ENCODE results near the gene SHLD2.
"Not testable (repeated sequence)": the region's sequence is repeated elsewhere in the genome, so short reads cannot be mapped to it uniquely, and the experiment has no call there.

The SHLD2 gene

DNA sequence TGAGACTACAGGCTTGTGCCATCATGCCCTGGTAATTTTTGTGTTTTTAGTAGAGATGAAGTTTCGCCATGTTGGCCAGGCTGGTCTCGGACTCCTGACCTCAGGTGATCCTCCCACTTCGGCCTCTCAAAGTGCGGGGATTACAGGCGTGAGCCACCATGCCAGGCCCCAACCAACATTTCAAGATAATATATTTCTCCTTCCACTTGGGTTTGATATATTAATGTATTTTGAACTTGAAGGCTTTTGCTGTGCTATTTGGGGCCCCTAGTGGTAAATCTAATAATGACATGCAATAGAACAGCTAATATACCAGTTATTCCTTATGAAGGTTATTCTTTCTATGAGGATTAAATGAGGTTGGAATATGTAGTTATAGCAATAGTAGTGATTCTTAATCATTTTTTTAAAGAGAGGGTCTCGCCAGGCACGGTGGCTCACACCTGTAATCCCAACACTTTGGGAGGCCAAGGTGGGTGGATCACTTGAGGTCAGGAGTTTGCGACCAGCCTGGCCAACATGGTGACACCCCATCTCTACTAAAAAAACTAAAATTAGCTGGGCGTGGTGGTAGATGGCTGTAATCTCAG is 54.1 kb downstream of the SHLD2 start:
- DNase-seq: not testable (repeated sequence)

DNA sequence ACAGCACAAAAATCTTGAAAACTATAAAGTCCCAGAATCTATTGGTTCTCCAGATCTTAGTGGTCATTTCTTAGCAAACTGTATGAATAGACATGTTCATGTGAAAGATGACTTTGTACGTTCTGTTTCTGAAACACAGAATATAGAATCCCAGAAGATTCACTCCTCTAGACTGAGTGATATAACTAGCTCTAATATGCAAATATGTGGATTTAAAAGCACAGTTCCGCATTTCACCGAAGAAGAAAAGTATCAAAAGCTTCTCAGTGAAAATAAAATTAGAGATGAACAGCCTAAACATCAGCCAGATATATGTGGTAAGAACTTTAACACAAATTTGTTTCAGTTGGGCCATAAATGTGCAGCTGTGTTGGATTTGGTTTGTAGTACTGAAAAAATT is 56.5 kb downstream of the SHLD2 start:
- not testable (repeated sequence) for DNase-seq

DNA sequence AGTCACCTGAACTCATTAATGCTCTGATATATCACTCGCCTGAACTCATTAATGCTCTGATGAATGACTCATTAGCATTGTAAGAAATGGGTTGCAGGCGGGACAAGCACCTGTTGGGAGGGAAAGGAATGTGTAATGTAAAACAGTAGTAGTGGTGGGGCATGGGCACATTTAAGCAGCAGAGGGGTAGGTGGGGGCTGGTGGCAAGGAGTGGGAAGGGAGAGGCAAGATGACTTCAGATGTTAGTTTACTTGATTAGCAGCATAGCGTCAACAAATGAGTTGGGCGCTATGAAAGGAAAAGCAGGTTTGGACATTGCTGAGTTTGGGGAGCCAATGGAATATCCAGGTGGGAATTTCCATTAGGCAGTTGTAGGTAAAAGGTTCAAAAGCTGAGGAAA is 61.8 kb downstream of the SHLD2 start:
- DNase-seq: not testable (repeated sequence)

- DNase-seq: not testable (repeated sequence)
Measured at GRCh38 chr10:87157821-87158220, 62.8 kb downstream of the SHLD2 start.

GRCh38 chr10:87162703-87163293 is 67.8 kb downstream of the SHLD2 start:
- not testable (repeated sequence) for DNase-seq

DNA sequence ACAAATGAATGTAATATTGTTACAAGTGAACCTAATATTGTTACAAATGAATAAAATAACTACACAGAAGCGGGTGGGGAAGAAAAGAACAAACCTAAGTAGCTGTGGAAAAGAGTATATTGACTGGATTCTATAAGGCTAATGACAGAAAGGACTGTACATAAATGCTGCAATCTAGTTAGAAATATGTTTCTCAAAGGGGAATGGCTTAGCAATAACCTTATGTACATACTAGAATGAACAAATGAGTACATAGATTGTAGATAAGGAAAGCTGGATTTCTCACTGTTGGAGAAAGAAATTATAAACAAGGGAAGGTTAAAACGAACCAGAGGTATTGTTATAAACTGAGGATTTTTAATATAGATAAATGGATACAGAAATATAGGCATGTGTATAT is 68.4 kb downstream of the SHLD2 start:
- not testable (repeated sequence) for DNase-seq

DNA sequence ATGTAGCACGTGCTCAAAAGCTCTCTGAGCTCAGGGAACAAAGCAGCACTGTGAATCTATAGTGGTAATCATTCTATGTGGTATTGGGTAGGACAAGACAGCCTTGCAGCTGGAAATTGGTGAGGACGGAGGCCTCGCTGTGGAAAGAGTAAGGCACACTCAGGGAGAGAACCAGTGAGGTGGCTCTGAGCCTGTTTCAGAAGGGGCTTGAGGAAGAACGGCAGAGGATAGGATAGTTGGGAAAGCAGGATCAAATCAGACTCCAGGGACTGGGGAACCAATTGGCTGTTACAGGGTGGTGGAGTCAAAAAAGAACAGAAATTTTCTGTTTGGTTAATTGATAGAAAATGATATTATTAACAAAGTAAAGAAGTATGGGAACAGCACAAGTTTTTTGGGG is 74.9 kb downstream of the SHLD2 start:
- not testable (repeated sequence) for DNase-seq

GRCh38 chr10:87170705-87171104 is 75.7 kb downstream of the SHLD2 start:
- DNase-seq: not testable (repeated sequence)

DNA sequence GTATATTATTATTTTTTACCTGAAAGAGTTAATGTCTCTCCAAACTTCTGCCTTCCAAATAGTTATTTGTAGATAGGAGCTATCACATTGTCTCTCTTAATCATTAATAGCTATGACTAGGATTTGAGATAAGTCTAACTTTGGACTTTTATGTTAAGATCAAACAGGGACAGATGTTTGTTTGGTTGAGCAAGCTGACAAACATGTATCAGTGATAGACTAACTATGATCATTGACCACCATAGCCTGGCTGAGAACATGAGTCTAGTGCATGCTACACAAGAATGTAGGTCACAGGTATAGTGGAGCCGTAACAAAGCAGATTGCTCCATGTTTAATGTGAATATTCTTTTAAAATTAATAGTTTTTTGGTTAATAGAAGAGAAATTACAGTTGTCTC is 76.7 kb downstream of the SHLD2 start:
- not testable (repeated sequence) for DNase-seq

DNA sequence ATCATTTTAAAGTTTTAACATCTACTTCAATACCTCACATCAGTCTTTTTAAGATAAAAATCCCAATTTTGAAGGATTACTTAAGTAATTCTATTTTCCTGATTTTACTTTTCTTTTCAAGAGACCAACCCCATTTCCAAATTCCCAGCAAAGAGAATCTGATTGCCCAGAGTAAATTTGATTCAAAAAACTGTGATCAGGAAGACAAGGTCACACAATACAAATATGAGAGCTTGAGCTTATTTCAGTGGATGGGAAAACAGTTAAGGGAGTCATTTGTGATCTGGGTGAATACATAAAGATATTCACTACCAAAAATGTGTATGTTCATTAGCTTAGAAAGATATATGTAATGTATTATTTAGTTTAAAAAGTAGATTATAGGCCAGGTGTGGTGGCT is 77.2 kb downstream of the SHLD2 start:
- DNase-seq: not testable (repeated sequence)

DNA sequence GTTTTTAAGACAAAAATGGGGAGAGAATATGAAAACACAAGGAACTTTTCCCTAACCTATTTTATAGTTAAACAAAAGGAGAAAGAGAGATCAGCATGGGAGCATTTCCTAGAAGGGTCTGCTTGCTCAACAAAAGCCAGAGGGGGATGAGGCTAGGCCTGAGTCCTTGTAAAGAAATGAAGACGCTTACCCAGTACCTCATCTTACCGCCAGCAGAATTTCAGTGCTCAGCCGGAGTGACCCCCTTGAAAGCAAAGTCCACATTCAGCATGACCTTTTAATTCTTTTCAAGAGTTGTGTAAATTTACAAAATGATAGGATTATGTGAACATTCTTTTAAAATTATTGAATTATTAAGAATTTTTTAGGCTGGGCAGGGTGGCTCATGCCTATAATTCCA is 82.6 kb downstream of the SHLD2 start:
- not testable (repeated sequence) for DNase-seq

- not testable (repeated sequence) for DNase-seq
Measured at GRCh38 chr10:87184421-87184820, 89.4 kb downstream of the SHLD2 start.

DNA sequence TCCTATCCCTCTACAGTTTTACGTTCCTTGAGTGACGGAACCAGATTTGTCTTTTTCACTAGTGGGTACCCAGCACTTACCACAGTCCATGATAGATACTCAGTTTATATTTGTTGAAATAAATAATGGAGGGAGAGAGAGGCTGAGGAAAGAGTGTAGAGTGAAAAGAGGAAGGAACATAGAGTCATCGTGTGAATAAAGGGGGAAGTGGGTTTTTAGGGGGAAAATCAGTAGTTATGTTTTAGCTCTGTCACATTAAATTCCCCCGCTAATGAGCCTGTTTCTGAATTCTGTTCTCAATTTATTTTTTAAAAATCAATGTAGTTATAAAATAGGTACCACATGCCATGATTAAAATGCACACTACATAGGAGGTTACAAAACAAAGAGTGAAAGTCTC is 91.0 kb downstream of the SHLD2 start:
- DNase-seq: not testable (repeated sequence)

GRCh38 chr10:87187573-87187972 is 92.6 kb downstream of the SHLD2 start:
- not testable (repeated sequence) for DNase-seq

DNA sequence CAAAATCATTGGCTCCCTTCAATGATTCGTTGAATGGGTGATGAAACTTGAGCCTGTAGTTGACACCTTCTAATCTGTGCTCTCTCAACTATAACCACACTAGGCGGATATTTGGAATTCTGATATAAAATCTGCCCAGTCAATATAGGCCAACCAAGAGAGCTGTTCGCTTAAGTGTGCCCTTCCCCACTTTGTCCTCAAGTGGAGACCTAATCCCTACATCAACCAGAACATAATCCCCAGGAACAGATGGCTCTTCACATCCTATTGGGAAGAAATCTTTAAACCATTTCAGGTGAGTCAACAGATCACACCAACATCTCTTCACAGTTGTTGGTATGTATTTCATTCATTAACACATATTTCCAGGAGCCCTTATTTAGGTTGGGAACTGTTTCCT is 96.8 kb downstream of the SHLD2 start:
- DNase-seq: not testable (repeated sequence)

GRCh38 chr10:87200924-87201323 is 105.9 kb downstream of the SHLD2 start:
- DNase-seq: peak; percentile 63

DNA sequence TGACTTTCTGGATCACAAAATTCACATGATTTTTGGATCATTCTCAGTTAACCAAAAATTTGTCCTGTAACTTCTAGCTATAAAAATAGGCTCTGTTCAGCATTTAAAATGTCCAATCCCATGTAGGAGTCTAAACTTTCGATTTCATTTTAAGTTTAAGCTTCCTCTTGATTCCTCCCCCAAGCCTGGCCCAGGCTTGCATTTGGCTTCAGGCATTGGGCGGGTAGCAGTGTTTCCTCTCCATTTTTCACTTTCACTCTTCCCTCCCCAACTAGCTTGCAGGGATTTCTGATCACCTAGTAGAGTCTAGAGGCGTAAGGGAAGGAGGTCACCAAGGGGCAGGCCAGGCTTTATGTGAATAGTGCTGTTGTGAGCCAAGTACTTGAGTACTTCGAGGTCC is 109.8 kb downstream of the SHLD2 start:
- not testable (repeated sequence) for DNase-seq

DNA sequence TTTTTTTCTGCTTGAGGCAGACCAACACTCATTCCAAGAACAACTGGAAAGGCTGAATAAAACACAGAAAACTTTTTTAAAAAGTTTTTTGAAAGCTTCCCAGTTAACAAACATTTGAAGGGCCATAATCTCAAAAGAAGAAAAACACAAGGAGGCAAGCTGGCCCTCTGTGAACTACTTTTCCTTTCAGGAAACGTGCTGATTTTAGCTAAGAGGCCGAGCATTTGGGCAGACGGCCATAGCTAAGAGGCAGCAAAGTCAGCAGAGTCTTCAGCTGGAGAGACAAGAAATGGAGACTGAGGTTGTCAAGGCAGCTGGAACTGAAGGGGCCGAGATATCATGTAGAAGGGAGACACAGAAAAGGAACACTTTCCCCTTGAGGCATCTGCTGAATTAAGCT is 111.9 kb downstream of the SHLD2 start:
- DNase-seq: not testable (repeated sequence)

DNA sequence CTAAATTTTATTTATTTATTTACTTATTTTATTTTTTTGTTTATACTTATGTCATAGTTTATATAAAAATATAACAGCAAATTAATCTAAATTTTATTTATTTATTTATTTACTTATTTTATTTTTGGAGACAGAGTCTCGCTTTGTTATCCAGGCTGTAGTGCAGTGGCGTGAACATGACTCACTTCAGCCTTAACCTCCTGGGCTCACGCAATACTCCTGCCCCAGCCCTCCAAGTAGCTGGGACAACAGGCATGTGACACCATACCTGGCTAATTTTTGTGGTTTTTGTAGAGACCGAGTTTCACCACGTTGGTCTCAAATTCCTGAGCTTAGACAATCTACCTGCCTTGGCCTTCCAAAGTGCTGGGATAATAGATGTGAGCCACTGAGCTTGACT is 115.3 kb downstream of the SHLD2 start:
- DNase-seq: not testable (repeated sequence)

GRCh38 chr10:87211848-87212247 is 116.8 kb downstream of the SHLD2 start:
- DNase-seq: not testable (repeated sequence)

- DNase-seq: not testable (repeated sequence)
Measured at GRCh38 chr10:87213150-87213765, 118.3 kb downstream of the SHLD2 start.

DNA sequence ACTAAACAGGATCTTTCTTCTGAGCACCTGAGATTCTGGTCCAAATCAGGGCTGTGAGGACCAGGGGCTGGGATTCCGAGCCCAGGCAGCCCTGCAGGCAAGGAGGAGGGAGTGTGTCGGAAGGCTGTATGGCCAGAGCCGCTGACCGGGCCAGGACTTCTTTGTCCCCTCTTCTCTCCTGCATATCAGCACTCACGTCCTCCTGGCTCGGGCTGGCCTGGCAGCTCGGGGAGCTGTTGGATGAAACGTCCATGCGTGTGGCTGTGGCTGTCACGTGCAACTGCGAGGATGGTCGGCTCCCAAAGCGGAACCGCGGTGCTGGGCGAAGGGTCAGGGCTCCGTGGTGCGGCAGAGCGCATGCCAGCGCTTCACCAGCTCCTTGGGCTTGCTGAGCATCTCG is 118.8 kb downstream of the SHLD2 start:
- DNase-seq: not testable (repeated sequence)

DNA sequence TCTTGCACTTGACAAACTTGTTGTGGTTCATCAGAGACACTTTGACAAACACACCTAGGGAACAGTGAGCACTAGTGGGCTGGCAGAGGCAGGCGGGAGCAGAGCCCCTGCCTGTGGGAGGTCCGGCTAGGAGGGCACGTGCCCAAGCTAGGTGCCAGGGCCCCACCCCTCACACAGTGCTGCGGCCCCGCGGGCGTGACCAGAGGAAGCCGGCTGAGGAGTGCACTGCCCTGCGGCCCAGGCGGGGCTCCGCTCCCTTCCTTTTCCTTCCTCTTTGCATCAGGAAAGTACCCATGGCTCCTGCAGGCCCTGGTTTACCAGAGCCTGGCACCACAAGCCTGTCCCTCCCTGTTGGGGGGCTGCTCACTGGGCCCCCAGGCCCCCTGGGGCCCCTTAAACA is 121.1 kb downstream of the SHLD2 start:
- not testable (repeated sequence) for DNase-seq

- DNase-seq: not testable (repeated sequence)
Measured at GRCh38 chr10:87219370-87219769, 124.4 kb downstream of the SHLD2 start.

All from NCI-H2029 (cell line).